BE2C (cell line): ENCODE data around the gene DCLK1.

Experiments
- DNase-seq: peaks from one replicate; pipeline ENCODE4 v3.0.0-alpha.2; 2020
- H3K27me3 ChIP-seq: fragments of 250-450 bp; sonication (Bioruptor Pico); 2 replicates; pipeline ENCODE4 v1.5.1; 2020; ENCODE audit warnings: mild to moderate bottlenecking
- H3K36me3 ChIP-seq: fragments of 250-450 bp; sonication (Bioruptor Pico); 2 replicates; pipeline ENCODE4 v1.5.1; 2020; ENCODE audit warnings: mild to moderate bottlenecking
- H3K4me1 ChIP-seq: fragments of 250-450 bp; sonication (Bioruptor Pico); 2 replicates; pipeline ENCODE4 v1.5.1; 2020
- H3K4me3 ChIP-seq: 2 replicates; pipeline ENCODE4 v1.5.1; 2011; ENCODE audit warnings: low read depth, low read length
- H3K9me3 ChIP-seq: fragments of 250-450 bp; sonication (Bioruptor Pico); 2 replicates; pipeline ENCODE4 v1.5.1; 2020
- CTCF ChIP-seq: IDR thresholded peaks from 2 replicates; pipeline ENCODE4 v1.5.1; 2012; ENCODE audit warnings: mild to moderate bottlenecking, low read depth, low read length

Gene DCLK1

GRCh38 chr13:35947315-35947714 lies 183.9 kb downstream of the DCLK1 start:
- TF ChIP-seq CTCF: no peak
- Histone ChIP-seq H3K36me3 (no peaks in the 10 kb centered on the region), H3K9me3 (no peaks in the 10 kb centered on the region), H3K4me3 (no peak overlapping the region), H3K4me1 (no peaks in the 10 kb centered on the region), H3K27me3 (no peaks in the 10 kb centered on the region)
- DNase-seq: no peak

GRCh38 chr13:35945368-35945767 lies 185.8 kb downstream of the DCLK1 start:
- no peaks in the 10 kb centered on the region for H3K9me3 ChIP-seq
- H3K4me3 ChIP-seq: no peak overlapping the region
- TF ChIP-seq CTCF: no peak

GRCh38 chr13:35941374-35941773 lies 189.8 kb downstream of the DCLK1 start:
- no peak for TF ChIP-seq CTCF
- no peaks in the 10 kb centered on the region for H3K27me3 ChIP-seq
- no peak for DNase-seq
- no peaks in the 10 kb centered on the region for H3K36me3 ChIP-seq
- H3K4me1 ChIP-seq: no peaks in the 10 kb centered on the region
- H3K4me3 ChIP-seq: no peak overlapping the region
- H3K9me3 ChIP-seq: no peaks in the 10 kb centered on the region

More at GRCh38 chr13:35945368-35945767, 185.8 kb downstream of the DCLK1 start:
- no peak for DNase-seq
- Histone ChIP-seq H3K36me3 (no peaks in the 10 kb centered on the region), H3K27me3 (no peaks in the 10 kb centered on the region), H3K4me1 (no peaks in the 10 kb centered on the region)

- no peak for DNase-seq
- H3K36me3 ChIP-seq: no peaks in the 10 kb centered on the region
- no peak for TF ChIP-seq CTCF
- H3K27me3 ChIP-seq: no peaks in the 10 kb centered on the region
- no peak overlapping the region for H3K4me3 ChIP-seq
- no peaks in the 10 kb centered on the region for H3K9me3 ChIP-seq
- H3K4me1 ChIP-seq: no peaks in the 10 kb centered on the region
Observed at GRCh38 chr13:35940734-35941133, 190.4 kb downstream of the DCLK1 start.

GRCh38 chr13:35936246-35936978 lies 194.8 kb downstream of the DCLK1 start:
- Histone ChIP-seq H3K36me3 (no peaks in the 10 kb centered on the region), H3K9me3 (no peaks in the 10 kb centered on the region), H3K27me3 (no peaks in the 10 kb centered on the region), H3K4me3 (no peak overlapping the region), H3K4me1 (no peaks in the 10 kb centered on the region)
- TF ChIP-seq CTCF: no peak
- DNase-seq: no peak
